ENCODE measurements around the gene EPHB2.

DNA sequence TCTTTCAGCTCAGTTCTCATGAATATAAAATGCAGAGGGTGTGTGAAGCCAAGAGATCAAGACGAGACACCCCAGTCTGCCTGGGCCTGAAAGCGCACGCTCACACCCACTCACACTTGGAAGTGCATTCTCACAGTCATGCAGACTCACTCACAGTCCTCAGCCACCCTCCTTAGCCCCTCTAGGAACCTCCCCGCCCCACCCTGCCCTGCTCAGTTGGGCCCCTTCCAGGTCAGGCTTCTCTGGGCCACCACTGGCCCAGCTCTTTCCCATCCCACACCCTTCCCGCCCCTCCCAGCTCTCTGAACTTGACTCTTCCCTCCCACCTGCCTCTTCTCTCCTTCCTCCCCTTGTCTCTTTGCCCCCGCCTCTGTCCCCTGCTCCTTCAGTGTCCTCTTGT is 93.8 kb downstream of the EPHB2 start:
- TF ChIP-seq, protein P1, sequence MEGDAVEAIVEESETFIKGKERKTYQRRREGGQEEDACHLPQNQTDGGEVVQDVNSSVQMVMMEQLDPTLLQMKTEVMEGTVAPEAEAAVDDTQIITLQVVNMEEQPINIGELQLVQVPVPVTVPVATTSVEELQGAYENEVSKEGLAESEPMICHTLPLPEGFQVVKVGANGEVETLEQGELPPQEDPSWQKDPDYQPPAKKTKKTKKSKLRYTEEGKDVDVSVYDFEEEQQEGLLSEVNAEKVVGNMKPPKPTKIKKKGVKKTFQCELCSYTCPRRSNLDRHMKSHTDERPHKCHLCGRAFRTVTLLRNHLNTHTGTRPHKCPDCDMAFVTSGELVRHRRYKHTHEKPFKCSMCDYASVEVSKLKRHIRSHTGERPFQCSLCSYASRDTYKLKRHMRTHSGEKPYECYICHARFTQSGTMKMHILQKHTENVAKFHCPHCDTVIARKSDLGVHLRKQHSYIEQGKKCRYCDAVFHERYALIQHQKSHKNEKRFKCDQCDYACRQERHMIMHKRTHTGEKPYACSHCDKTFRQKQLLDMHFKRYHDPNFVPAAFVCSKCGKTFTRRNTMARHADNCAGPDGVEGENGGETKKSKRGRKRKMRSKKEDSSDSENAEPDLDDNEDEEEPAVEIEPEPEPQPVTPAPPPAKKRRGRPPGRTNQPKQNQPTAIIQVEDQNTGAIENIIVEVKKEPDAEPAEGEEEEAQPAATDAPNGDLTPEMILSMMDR (IDR thresholded peaks at IDR 0.05): no peak
- TF ChIP-seq ZFX (IDR thresholded peaks at IDR 0.05; ENCODE audit: borderline replicate concordance): no peak

All from 22Rv1 (cell line).